Fibroblast of skin of right quadriceps (primary cell): ENCODE measurements around the gene BRPF3.
A peak's percentile ranks its signal among the peaks of the same experiment; 100 is the strongest.
"Not testable (repeated sequence)": the region's sequence is repeated elsewhere in the genome, so short reads cannot be mapped to it uniquely, and the experiment has no call there.

Experiments used
- DNase-seq: peaks from one replicate; pipeline ENCODE4 v3.0.0-alpha.2; 2013

BRPF3 gene

GRCh38 chr6:36200998-36201596 is 4.6 kb downstream of the BRPF3 start:
- DNase-seq: no peak

DNA sequence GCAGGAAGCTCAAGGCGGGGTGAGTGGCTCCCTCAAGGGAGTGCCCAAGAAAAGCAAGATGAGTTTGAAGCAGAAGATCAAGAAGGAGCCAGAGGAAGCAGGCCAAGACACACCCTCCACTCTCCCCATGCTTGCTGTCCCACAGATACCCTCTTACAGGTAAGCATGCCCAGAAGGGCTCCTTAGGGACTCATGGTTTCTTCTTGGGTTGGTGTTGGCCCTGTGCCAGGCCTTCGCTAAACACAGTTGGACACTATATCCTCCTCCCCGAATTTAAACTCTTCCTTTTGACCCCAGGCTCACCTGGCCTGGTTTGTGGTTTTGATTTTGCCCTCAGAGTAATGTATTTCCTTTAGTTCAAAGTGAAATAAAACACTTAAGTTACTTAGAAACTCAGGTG is 5.1 kb downstream of the BRPF3 start:
- DNase-seq: no peak

GRCh38 chr6:36202101-36202500 is 5.6 kb downstream of the BRPF3 start:
- no peak for DNase-seq

DNA sequence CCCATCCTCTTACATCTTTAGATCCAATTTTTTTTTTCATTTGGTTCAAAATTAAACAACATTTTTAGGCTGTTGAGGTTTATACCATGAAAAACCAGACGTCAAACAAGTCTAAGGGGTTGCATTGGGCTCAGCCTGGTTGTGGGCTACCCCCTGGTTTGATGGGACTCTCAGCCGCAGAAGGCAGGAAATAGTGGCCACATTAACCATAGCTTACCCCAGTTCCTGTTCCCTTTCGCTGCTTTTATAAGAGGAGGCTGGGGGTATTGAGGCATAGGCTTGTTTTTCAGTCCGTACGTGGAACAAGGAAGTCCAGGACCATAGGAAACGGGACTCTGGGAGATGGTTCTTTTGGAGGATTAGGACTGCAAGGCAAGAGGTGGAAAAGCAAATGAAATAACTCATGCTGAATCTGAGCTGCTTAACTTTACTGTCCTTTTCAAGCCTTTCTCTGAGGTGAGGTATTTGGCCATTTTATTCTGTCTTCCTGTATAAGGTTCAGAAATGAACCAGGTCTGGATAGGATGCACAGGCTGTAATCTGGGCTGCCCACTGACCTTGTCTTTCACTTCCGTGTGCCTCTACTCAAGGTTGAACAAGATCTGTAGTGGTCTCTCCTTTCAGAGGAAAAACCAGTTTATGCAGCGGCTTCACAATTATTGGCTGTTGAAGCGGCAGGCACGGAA is 7.7 kb downstream of the BRPF3 start:
- DNase-seq: no peak

DNA sequence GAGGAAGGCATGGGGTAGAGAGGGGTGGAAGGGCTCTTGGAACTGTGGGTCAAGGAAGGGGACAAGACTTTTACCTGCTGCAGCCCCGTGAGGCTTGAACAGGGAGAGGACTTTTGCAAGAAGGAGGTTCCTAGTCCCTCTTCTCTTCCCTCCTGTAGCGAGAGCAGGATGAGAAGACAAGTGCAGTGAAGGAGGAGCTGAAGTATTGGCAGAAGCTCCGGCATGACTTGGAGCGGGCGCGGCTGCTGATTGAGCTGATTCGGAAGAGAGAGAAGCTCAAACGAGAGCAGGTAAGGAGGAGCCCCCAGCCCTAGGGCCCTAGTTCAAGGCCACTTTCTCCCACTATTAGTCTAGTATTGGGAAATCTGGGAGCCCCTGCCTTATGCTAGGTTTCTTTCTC is 10.6 kb downstream of the BRPF3 start:
- DNase-seq: no peak

DNA sequence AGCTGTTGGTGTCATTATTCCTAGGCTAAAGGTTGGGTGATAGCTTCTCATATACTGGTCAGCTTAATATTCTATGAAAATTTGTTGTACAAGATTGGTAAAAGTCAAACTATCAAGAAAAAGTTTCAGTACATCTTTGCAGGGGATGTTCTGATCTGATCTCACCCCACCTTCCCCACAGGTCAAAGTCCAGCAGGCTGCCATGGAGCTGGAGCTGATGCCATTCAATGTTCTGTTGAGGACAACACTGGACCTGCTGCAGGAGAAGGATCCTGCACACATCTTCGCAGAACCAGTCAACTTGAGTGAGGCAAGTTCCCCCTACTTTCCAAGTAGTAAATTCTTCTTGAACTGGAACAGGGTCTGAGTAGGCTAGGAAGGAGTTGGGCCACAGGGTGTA is 13.1 kb downstream of the BRPF3 start:
- DNase-seq: no peak

DNA sequence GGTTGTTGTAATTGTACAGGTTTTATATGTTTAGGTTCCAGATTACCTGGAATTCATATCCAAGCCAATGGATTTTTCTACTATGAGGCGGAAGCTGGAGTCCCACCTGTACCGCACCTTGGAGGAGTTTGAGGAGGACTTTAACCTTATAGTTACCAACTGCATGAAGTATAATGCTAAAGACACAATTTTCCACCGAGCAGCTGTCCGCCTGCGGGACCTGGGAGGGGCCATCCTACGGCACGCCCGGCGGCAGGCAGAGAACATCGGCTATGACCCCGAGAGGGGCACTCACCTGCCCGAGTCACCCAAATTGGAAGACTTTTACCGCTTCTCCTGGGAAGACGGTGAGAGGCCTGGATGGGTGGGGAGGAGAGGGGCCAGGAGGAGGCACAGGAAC is 13.6 kb downstream of the BRPF3 start:
- no peak for DNase-seq

DNA sequence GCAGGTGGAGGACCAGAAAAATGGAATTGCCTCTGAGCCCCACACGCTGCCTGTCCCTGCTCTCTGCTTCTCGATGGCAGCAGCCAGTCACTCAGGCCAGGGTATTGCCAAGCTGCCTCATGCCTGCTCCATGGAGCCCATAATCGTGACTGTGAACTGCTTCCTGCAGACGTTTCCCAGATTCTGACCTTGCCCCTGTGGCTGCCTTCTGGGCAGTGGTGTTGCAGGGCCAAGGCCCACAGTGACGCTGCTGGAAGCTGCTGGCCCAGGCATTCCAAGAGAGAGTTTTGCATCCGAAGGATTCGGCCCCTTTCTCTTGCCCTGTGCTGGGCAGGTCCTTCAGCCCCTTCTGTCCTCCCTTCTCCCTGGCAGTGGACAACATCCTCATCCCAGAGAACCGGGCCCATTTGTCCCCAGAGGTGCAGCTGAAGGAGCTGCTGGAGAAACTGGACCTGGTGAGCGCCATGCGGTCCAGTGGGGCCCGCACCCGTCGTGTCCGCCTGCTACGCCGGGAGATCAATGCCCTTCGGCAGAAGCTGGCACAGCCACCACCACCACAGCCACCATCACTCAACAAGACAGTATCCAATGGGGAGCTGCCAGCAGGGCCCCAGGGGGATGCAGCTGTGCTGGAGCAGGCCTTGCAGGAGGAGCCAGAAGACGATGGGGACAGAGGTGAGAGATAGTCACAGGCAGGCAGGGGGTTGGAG is 14.5 kb downstream of the BRPF3 start:
- no peak for DNase-seq

DNA sequence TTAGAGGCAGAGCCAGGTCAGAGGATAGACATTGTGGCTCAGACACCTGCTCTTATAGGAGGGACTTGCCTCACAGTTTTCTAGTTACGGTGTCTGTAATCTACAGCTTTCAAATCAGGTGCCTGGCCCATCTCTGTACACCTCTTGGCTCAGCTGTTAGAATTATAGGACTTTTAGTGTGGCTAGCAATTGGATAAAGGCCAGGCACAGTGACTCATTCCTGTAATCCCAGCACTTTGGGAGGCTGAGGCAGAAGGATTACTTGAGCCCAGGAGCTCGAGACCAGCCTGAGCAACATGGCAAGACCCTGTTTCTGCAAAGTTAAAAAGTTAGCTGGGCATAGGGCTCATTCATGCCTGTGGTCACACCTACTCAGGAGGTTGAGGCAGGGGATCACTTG is 20.0 kb downstream of the BRPF3 start:
- DNase-seq: peak; percentile 31

- no peak for DNase-seq
Observed at GRCh38 chr6:36217188-36217587, 20.6 kb downstream of the BRPF3 start.

GRCh38 chr6:36217946-36218345 is 21.4 kb downstream of the BRPF3 start:
- no peak for DNase-seq

GRCh38 chr6:36218516-36218915 is 22.0 kb downstream of the BRPF3 start:
- DNase-seq: not testable (repeated sequence)

- no peak for DNase-seq
Observed at GRCh38 chr6:36219081-36219480, 22.5 kb downstream of the BRPF3 start.

DNA sequence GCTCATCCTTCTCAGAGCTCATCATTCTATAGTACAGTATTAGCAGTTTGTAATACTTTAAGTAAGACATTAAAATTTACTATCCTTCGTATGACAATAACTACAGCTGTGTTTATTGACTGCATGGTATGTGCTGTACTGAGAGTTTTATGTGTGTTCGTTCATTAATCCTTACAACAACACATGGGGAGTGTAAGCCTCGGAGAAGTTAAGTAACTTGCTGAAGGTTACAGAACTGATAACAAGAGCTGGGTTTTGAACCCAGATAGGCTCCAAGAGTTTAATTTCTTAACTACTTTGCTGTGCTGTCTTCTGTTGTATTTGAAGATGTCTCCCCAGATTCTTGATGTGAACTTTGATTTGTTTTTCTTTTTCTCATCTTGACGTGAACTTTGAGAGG is 23.7 kb downstream of the BRPF3 start:
- DNase-seq: no peak

DNA sequence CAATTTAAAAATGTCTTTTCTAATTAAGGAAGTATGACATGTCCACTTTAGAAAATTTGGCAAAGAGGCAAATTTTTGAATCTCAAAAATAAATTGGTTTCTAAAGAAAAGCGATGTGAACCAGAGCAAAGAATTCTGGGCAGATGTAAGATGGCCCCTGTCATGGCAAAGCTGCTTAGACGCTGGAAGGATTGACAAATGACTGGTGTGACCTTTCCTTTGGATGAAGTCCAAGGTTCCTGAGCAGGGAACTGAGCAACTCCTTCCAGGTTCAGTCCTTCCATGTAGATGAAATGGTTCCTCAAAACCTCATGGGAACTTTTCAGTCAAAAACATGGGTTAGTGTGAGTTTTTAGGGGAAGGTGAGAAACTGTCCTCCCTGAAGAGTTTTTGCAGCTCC is 25.1 kb downstream of the BRPF3 start:
- DNase-seq: no peak

DNA sequence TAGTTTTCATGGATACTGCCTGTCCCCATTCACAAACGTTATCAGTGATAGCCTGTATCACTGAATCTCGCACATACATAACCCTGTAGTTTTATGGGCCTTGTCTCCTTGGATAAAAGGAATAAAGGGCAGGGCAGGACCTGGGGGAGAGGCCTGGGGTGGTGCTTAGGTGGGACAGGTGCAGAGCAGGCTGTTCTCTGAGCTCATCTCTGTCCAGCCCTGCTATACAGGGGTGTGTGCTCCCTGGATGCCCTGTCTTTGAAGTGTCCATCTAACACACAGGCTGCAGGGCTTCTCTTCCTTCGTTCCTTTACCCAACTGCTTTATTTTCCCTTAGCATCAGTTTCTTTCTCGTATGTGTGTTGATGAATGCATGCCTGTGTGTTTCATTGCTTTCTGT is 26.4 kb downstream of the BRPF3 start:
- no peak for DNase-seq

- peak; percentile 10 for DNase-seq
Observed at GRCh38 chr6:36223706-36224105, 27.2 kb downstream of the BRPF3 start.

GRCh38 chr6:36224918-36225461 is 28.4 kb downstream of the BRPF3 start:
- no peak for DNase-seq

DNA sequence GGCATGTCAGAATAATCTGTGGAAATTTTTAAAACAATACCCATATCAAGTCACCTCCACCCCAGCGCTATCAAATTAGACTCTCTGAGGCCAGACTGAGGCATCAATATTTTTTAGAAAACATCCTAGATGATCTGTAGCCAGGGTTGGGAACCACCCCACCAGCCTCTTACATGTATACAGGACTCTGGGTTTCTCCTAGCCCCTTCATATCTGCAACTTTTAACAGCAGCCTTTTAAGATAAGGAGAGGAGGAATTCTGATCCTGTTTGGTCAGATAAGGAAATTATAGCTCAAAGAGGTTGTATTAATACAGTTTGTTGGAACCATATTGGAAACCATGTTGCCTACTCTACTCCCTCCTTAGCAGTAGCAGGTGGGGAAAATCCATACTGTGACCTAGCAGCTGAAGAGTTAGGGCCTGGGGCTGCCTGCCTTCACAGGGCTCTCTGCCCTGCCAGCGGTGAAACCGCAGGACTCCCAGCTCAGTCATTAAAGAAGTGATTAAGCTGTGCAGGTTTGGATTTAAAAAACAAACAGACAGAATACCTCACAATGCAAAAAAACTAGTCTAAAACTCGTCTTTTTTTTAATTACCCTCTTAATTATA is 30.0 kb downstream of the BRPF3 start:
- DNase-seq: no peak

- no peak for DNase-seq
Observed at GRCh38 chr6:36227379-36228228, 31.1 kb downstream of the BRPF3 start.

DNA sequence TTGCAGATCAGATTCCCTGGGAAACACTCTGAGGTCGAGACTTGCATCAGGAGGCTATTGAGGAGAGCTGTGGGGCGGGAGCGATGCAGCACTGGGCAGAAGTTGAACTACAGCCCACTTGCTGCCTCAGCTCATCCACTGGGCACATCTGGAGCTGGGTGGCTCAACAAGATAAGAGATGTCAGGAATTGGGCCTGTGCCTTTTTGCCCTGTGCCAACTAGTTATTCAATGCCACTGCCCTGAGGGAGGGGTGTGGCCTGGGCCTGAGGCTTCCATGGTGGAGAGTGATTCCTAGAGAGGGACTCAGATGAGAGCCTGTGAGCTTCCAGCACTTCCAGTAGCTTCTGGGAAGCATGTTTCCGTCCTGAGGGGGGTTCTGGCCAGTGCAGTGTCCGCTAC is 32.7 kb downstream of the BRPF3 start:
- DNase-seq: no peak

GRCh38 chr6:36230371-36230770 is 33.8 kb downstream of the BRPF3 start:
- no peak for DNase-seq

DNA sequence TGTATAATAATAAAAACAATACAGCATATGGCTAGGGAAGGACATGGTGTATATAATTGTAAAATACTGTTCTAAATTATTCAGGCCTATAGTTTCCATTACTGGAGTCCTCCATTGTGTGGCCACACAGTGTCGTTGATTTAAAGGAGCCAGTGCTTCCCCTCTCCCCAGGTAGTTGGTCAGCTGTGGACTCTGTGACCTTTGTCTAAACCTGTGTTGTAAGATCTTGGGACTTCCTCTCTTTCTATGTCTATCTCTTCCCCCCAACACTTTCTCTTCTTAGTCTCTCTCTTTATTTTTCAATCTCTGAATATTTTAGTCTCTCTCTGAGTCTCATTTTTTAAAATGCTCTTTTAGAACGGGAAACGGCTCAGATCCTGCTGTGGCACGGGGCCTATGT is 35.6 kb downstream of the BRPF3 start:
- DNase-seq: no peak
